ENCODE measurements around the gene FLII.

DNA sequence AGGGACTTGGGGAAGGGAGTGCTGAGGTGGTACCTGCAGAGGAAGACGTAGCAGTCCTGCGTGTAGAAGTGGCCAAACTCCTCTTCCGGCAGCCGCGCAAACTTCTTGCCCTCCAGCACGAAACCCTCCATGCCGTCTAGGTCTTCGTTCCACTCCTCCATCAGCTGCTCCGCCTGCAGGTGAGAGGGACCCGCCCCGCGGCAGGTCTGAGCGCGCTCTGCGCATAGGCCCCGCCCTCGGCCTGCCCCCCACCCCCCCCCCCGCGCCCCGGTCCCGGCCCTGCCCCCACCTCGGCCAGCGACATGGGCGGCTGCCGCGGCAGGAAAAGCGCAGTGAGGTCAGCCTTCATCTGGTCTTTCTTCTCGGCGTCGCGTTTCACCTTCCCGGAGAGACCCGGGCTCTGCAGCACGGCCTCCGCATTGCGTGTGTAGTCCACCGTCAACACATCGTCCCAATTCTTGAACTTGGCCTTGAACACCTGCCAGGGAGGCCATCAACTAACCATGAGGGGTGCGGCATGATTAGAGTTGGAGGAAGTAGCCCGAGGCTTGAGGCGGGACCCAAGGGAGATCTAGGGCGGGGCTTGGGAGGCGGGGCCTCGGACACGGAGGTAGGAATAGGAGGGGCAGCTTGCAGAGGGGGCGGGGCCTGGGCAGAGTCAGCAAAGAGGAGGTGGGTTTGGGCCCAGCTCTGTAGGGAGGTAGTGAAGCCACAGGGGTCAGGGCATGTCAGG, 11.5 kb downstream of the FLII start:
- no peak for TF ChIP-seq CTCF (IDR thresholded peaks at IDR 0.05)
- no peak for TF ChIP-seq POLR2A (IDR thresholded peaks at IDR 0.05)
